HepG2 (cell line): Measurements from ENCODE around the gene GSG1. TPM values are rescaled to one million over a fixed set of nuclear protein-coding genes. Genes with fewer than 3 reads are reported as not detected.

Experiments used
- ATAC-seq: fragments of 200-7000 bp; cut with Tn5 transposase; 3 replicates; pipeline ENCODE4 v1.9.1; 2020; ENCODE audit warnings: mild to moderate bottlenecking, moderate library complexity
- BruUV-seq: library from RNA; stranded (reverse); fragments of 400-500 nt; replicated peaks from 2 replicates; lab custom pipeline; 2021; lab: Mats Ljungman, UMichigan
- CTCF ChIA-PET: fragments of 300-600 bp; formaldehyde crosslinking; extraction: SDS; loops from one replicate; lab custom pipeline; 2021; ENCODE audit warnings: low total read pairs, inconsistent platforms, low intra/inter-chr PET ratio; lab: Yijun Ruan, JAX
- POLR2A ChIA-PET: fragments of 350-600 bp; sonication (Branson Sonifier 250); formaldehyde crosslinking; loops from one replicate; lab custom pipeline; 2020; ENCODE audit warnings: antibody characterized with exemption, inconsistent platforms; lab: Yijun Ruan, JAX
- DNase-seq: peaks from one replicate; pipeline ENCODE4 v3.0.0-alpha.2; 2015; ENCODE audit warnings: low spot score
- FAIRE-seq: peaks from 3 replicates; lab custom pipeline; 2011; peaks lifted over from hg19 to GRCh38; lab: Jason Lieb, UNC
- H2AFZ ChIP-seq: one replicate; pipeline ENCODE4 v1.6.1; 2011; ENCODE audit warnings: low read length, inconsistent platforms
- H3K27ac ChIP-seq: fragments of 300-600 bp; 3 replicates; pipeline ENCODE4 v1.8.0; 2011; ENCODE audit warnings: mixed run types, mild to moderate bottlenecking, mixed read lengths, low read length, inconsistent platforms; ENCODE audit not compliant: insufficient read depth; ENCODE audit errors: extremely low read length
- H3K27me3 ChIP-seq, 2 experiments: fragments of 200-600 bp in 1 of 2; 2 replicates in 1 of 2; 3 replicates in 1 of 2; pipeline versions ENCODE4 v1.6.0 to v1.8.0; 2011; ENCODE audit warnings: low read length in 2 of 2, mild to moderate bottlenecking in 2 of 2, moderate library complexity in 2 of 2, inconsistent platforms in 1 of 2; ENCODE audit not compliant: insufficient read depth in 2 of 2, control insufficient read depth in 1 of 2
- H3K36me3 ChIP-seq, 2 experiments: fragments of 200-600 bp in 1 of 2; replicated peaks in 1 of 2; 2 replicates in 1 of 2; 3 replicates in 1 of 2; pipeline versions ENCODE4 v1.5.1 to v1.8.0; 2011; ENCODE audit warnings: low read length in 2 of 2, inconsistent platforms in 1 of 2; ENCODE audit not compliant: insufficient read depth in 2 of 2, control insufficient read depth in 1 of 2
- H3K4me1 ChIP-seq: 2 replicates; pipeline ENCODE4 v1.5.1; 2012; ENCODE audit warnings: low read length, inconsistent platforms; ENCODE audit not compliant: insufficient read depth
- H3K4me2 ChIP-seq: 2 replicates; pipeline ENCODE4 v1.6.0; 2011; ENCODE audit warnings: low read depth, low read length, inconsistent platforms
- H3K4me3 ChIP-seq, 3 experiments: fragments of 200-600 bp in 1 of 3; sonication (generic), shearing (Covaris generic) in 1 of 3; replicated peaks in 1 of 3; 2 replicates each; pipeline ENCODE4 v1.5.1; 2011 to 2016; ENCODE audit warnings: low read length in 3 of 3, inconsistent platforms in 2 of 3, low read depth in 2 of 3, mild to moderate bottlenecking in 2 of 3, control low read depth in 1 of 3, mixed read lengths in 1 of 3; ENCODE audit not compliant: insufficient read depth in 1 of 3
- H3K79me2 ChIP-seq: one replicate; pipeline ENCODE4 v1.6.1; 2011; ENCODE audit warnings: low read length, inconsistent platforms; ENCODE audit not compliant: insufficient read depth
- H3K9ac ChIP-seq: 2 replicates; pipeline ENCODE4 v1.6.0; 2011; ENCODE audit warnings: mild to moderate bottlenecking, low read depth, low read length, inconsistent platforms; ENCODE audit not compliant: insufficient read depth
- H3K9me3 ChIP-seq: 2 replicates; pipeline ENCODE4 v1.5.1; 2012; ENCODE audit warnings: mild to moderate bottlenecking, low read length
- H4K20me1 ChIP-seq: 2 replicates; pipeline ENCODE4 v1.6.0; 2011; ENCODE audit warnings: inconsistent platforms, mild to moderate bottlenecking, low read length, moderate library complexity; ENCODE audit not compliant: insufficient read depth
- ATRX ChIP-seq: sonication (generic); formaldehyde crosslinking; IDR thresholded peaks from 2 replicates; pipeline ENCODE4 v1.4.0; 2020; ENCODE audit warnings: missing genetic modification reagents, borderline replicate concordance
- ZFP90 ChIP-seq: sonication (generic); formaldehyde crosslinking; IDR thresholded peaks from 2 replicates; pipeline ENCODE4 v1.8.0; 2022; ENCODE audit warnings: missing genetic modification reagents, mild to moderate bottlenecking, inconsistent platforms, borderline replicate concordance
- ZFX ChIP-seq: sonication (generic); formaldehyde crosslinking; IDR thresholded peaks from 2 replicates; pipeline ENCODE4 v1.4.0; 2020; ENCODE audit warnings: mild to moderate bottlenecking, low read depth, missing genetic modification reagents, moderate library complexity
- ZHX1 ChIP-seq: sonication (generic); formaldehyde crosslinking; IDR thresholded peaks from 2 replicates; pipeline ENCODE4 v1.8.1; 2022; ENCODE audit warnings: low read depth, mild to moderate bottlenecking, missing genetic modification reagents
- ZNF12 ChIP-seq: sonication (generic); formaldehyde crosslinking; IDR thresholded peaks from 2 replicates; pipeline ENCODE4 v1.5.0; 2020; ENCODE audit warnings: missing genetic modification reagents
- ZNF160 ChIP-seq: sonication (generic); formaldehyde crosslinking; IDR thresholded peaks from 2 replicates; pipeline ENCODE4 v1.8.0; 2022; ENCODE audit warnings: mild to moderate bottlenecking, inconsistent platforms, missing genetic modification reagents
- ZNF205 ChIP-seq: IDR thresholded peaks from 2 replicates; pipeline ENCODE4 v1.6.1; 2018; ENCODE audit warnings: missing biosample characterization, missing genetic modification reagents
- ZNF367 ChIP-seq: sonication (generic); formaldehyde crosslinking; IDR thresholded peaks from 2 replicates; pipeline ENCODE4 v1.4.0; 2020; ENCODE audit warnings: missing genetic modification reagents, borderline replicate concordance
- ZNF382 ChIP-seq: sonication (generic); formaldehyde crosslinking; IDR thresholded peaks from 2 replicates; pipeline ENCODE4 v1.5.0; 2020; ENCODE audit warnings: missing genetic modification reagents, mild to moderate bottlenecking, borderline replicate concordance
- ZNF646 ChIP-seq: sonication (generic); formaldehyde crosslinking; IDR thresholded peaks from 2 replicates; pipeline ENCODE4 v1.9.0; 2021; ENCODE audit warnings: mild to moderate bottlenecking, missing genetic modification reagents
- ZNF746 ChIP-seq: sonication (generic); formaldehyde crosslinking; IDR thresholded peaks from 2 replicates; pipeline ENCODE4 v1.8.0; 2022; ENCODE audit warnings: mild to moderate bottlenecking, missing genetic modification reagents
- ZNF800 ChIP-seq: sonication (generic); formaldehyde crosslinking; IDR thresholded peaks from 2 replicates; pipeline ENCODE4 v1.4.0; 2020; ENCODE audit warnings: missing genetic modification reagents
- ZSCAN31 ChIP-seq: sonication (generic); formaldehyde crosslinking; IDR thresholded peaks from 2 replicates; pipeline ENCODE4 v1.5.0; 2020; ENCODE audit warnings: low read depth, mild to moderate bottlenecking, missing genetic modification reagents
- WGBS: methylation state at CpG from one replicate; pipeline ENCODE4 v1.1.6; 2017; ENCODE audit warnings: low lambda C conversion rate; 5-methylcytosine and 5-hydroxymethylcytosine counted together
- in situ Hi-C: cut with HindIII; loops from 2 replicates; pipeline ENCODE4 v1.10.0; 2017; ENCODE audit warnings: low pct_unique_long_range_greater_than_20kb; ENCODE audit not compliant: extremely low pct_ligation_motif_present
- intact Hi-C: fragments of 100-400 bp; cut with micrococcal nuclease; formaldehyde crosslinking; loops from one replicate; pipeline ENCODE4 v1.10.0; 2022; ENCODE audit not compliant: unreplicated experiment
- polyA plus RNA-seq, 8 experiments: library from polyadenylated mRNA; depleted of rRNA in 3 of 8; stranded (reverse) in 7 of 8; unstranded in 1 of 8; fragments of >200 nt; fragmentation: Illumina TruSeq in 4 of 8; extraction: Trizol in 4 of 8; gene quantifications; 2 replicates each; pipeline versions ENCODE4 v1.2.1 to v1.2.3, GENCODE V29; 2011 to 2016; ENCODE audit warnings: low read depth in 4 of 8, missing spikeins in 1 of 8, mixed read lengths in 1 of 8; ENCODE audit not compliant: insufficient read depth in 1 of 8
- total RNA-seq, 5 experiments: library from RNA; depleted of rRNA; stranded (reverse); fragments of >200 nt; fragmentation: Illumina TruSeq; extraction: Trizol; gene quantifications; 2 replicates each; pipeline ENCODE4 v1.2.3, GENCODE V29; 2016; ENCODE audit warnings: low read depth in 1 of 5

GSG1 gene
- total and polyA plus RNA-seq, 2 of the 13 experiments (the other 11 are each of a cell fraction or from before 2014, with no cell fraction given): not detected

GRCh38 chr12:13121568-13121967 lies 18.1 kb upstream of the GSG1 start (continued):
- TF ChIP-seq ZNF205 (CRISPR knock-in tag) (no peak), ATRX (CRISPR knock-in tag) (no peak), ZNF746 (no peak), ZFX (CRISPR knock-in tag) (no peak), ZNF800 (CRISPR knock-in tag) (no peak), ZSCAN31 (CRISPR knock-in tag) (no peak), ZNF12 (CRISPR knock-in tag) (no peak), ZFP90 (no peak), ZNF160 (no peak)

GRCh38 chr12:13120413-13120812 lies 16.9 kb upstream of the GSG1 start:
- intact Hi-C loops: no loop called here
- no peak overlapping the region for H2AFZ ChIP-seq
- FAIRE-seq: no peak
- TF ChIP-seq ZNF646 (CRISPR knock-in tag): no peak
- TF ChIP-seq ZNF382 (CRISPR knock-in tag): no peak
- TF ChIP-seq ZHX1 (CRISPR knock-in tag): no peak
- TF ChIP-seq ZNF367 (CRISPR knock-in tag): no peak

More at GRCh38 chr12:13120413-13120812, 16.9 kb upstream of the GSG1 start:
- Histone ChIP-seq H3K9me3 (no peaks in the 10 kb centered on the region), H3K4me3 (no peak overlapping the region), H3K9ac (no peak overlapping the region), H3K27me3 (peaks cover 1 to 36% of the 10 kb centered on the region in 2 experiments; a peak in 4 of 5 replicates), H4K20me1 (no peaks in the 10 kb centered on the region), H3K36me3 (no peaks in the 10 kb centered on the region), H3K27ac (no peak overlapping the region), H3K79me2 (no peaks in the 10 kb centered on the region), H3K4me1 (no peaks in the 10 kb centered on the region), H3K4me2 (no peak overlapping the region)
- CTCF ChIA-PET: no interaction called here
- no TSS peak for BruUV-seq
- ATAC-seq: no peak
- DNase-seq: no peak
- in situ Hi-C loops: no loop called here
- 8% methylated on average over 3 of the region's 3 CpGs for WGBS
- POLR2A ChIA-PET: no interaction called here
